ENCODE measurements around the gene RXRG. TPM values are rescaled to one million over a fixed set of nuclear protein-coding genes. Genes with fewer than 3 reads are reported as not detected.

Gene RXRG
- total RNA-seq, 1 experiment from 2014 or later = not detected

DNA sequence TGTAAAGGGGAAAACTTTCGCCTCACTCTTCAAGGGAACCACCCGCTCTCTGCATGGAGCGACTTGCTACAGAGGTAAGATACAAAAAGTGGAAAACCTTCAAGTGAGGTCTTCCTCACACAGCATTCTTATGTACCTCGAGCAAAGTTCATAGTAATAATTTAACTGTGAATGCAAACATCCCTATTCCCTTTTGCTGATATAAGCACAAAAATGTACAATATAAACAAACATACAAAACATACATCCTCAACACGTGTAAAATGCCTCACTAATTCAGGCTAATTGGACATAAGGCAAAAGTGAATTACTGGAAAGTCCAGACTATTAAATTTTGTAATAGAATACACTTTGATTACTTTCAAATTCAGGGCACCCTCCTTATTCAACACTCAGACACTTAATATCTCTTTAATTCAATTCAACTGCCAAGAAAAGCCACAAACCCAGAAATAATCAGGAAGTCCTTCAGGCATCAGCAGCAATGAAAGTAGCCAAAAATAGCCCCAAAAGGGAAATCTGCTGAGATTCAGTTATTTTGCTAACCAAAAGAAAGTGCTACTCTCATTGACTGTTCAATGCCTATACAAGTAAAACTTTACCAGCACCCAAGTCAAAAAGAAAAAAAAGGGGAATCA, 73.2 kb downstream of the RXRG start:
- CTCF ChIA-PET = no interaction called here
- H3K9me3 ChIP-seq (ENCODE audit: control insufficient read depth in 1 of 2, insufficient read depth in 1 of 2, low read depth in 1 of 2, low read length in 2 of 2) = no peaks in the 10 kb centered on the region
- no TSS peak for BruUV-seq (replicated peaks)
- no peak for ATAC-seq
- H3K4me2 ChIP-seq (ENCODE audit: low read length) = no peak overlapping the region
- H3K79me2 ChIP-seq (ENCODE audit: insufficient read depth, low read length) = no peaks in the 10 kb centered on the region
- H2AFZ ChIP-seq (ENCODE audit: low read depth, low read length, poor library complexity, severe bottlenecking) = no peak overlapping the region
- H3K36me3 ChIP-seq (ENCODE audit: control insufficient read depth in 1 of 2, insufficient read depth in 2 of 2, low read length in 2 of 2) = no peaks in the 10 kb centered on the region
- H3K9me2 ChIP-seq (ENCODE audit: insufficient read depth) = no peaks in the 10 kb centered on the region
- H3K4me3 ChIP-seq (replicated peaks in 1 of 2; ENCODE audit: low read depth in 1 of 2, low read length in 2 of 2) = no peak overlapping the region
- RAD21 ChIA-PET (ENCODE audit: low non-redundant PET in 1 of 2, low total read pairs in 2 of 2, uncharacterized antibody in 2 of 2, unreplicated experiment in 2 of 2) = no interaction called here
- H3K4me1 ChIP-seq (ENCODE audit: control insufficient read depth in 1 of 2, insufficient read depth in 2 of 2, low read length in 2 of 2) = peaks cover 0 to 10% of the 10 kb centered on the region in 2 experiments; a peak in 3 of 4 replicates
- DNase-seq (ENCODE audit: low read depth, low spot score) = no peak
- intact Hi-C loops (cut with micrococcal nuclease) = no loop called here
- no peak overlapping the region for H3K27ac ChIP-seq (ENCODE audit: low read depth, low read length)
- no peaks in the 10 kb centered on the region for H4K20me1 ChIP-seq (ENCODE audit: insufficient read depth)
- POLR2A ChIA-PET = no interaction called here
- H3K9ac ChIP-seq (ENCODE audit: low read length) = no peak overlapping the region
- no peaks in the 10 kb centered on the region for H3K27me3 ChIP-seq (ENCODE audit: insufficient read depth, low read length)
- no peak for TF ChIP-seq SP1 (IDR thresholded peaks at IDR 0.05; ENCODE audit: low read depth)
- no peak for TF ChIP-seq SIN3A (IDR thresholded peaks at IDR 0.05; ENCODE audit: low read depth)
- TF ChIP-seq, protein P1, sequence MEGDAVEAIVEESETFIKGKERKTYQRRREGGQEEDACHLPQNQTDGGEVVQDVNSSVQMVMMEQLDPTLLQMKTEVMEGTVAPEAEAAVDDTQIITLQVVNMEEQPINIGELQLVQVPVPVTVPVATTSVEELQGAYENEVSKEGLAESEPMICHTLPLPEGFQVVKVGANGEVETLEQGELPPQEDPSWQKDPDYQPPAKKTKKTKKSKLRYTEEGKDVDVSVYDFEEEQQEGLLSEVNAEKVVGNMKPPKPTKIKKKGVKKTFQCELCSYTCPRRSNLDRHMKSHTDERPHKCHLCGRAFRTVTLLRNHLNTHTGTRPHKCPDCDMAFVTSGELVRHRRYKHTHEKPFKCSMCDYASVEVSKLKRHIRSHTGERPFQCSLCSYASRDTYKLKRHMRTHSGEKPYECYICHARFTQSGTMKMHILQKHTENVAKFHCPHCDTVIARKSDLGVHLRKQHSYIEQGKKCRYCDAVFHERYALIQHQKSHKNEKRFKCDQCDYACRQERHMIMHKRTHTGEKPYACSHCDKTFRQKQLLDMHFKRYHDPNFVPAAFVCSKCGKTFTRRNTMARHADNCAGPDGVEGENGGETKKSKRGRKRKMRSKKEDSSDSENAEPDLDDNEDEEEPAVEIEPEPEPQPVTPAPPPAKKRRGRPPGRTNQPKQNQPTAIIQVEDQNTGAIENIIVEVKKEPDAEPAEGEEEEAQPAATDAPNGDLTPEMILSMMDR (IDR thresholded peaks at IDR 0.05 in 2 of 3, conservative IDR thresholded peaks at IDR 0.05 in 1 of 3; ENCODE audit: borderline replicate concordance in 1 of 3, insufficient read depth in 1 of 3, low read depth in 2 of 3, low read length in 2 of 3) = no peak
- TF ChIP-seq, protein P2, sequence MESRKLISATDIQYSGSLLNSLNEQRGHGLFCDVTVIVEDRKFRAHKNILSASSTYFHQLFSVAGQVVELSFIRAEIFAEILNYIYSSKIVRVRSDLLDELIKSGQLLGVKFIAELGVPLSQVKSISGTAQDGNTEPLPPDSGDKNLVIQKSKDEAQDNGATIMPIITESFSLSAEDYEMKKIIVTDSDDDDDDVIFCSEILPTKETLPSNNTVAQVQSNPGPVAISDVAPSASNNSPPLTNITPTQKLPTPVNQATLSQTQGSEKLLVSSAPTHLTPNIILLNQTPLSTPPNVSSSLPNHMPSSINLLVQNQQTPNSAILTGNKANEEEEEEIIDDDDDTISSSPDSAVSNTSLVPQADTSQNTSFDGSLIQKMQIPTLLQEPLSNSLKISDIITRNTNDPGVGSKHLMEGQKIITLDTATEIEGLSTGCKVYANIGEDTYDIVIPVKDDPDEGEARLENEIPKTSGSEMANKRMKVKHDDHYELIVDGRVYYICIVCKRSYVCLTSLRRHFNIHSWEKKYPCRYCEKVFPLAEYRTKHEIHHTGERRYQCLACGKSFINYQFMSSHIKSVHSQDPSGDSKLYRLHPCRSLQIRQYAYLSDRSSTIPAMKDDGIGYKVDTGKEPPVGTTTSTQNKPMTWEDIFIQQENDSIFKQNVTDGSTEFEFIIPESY (IDR thresholded peaks at IDR 0.05; ENCODE audit: extremely low read depth, insufficient replicate concordance, low read length) = no peak
- TF ChIP-seq, protein P3, sequence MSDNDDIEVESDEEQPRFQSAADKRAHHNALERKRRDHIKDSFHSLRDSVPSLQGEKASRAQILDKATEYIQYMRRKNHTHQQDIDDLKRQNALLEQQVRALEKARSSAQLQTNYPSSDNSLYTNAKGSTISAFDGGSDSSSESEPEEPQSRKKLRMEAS (IDR thresholded peaks at IDR 0.05) = no peak
- no peak for TF ChIP-seq YY1 (IDR thresholded peaks at IDR 0.05; ENCODE audit: extremely low read depth, insufficient replicate concordance, low read depth, low read length)
- TF ChIP-seq CBX3 (IDR thresholded peaks at IDR 0.05; ENCODE audit: low read depth) = no peak
- no peak for TF ChIP-seq ZFX (IDR thresholded peaks at IDR 0.05)
- TF ChIP-seq, protein P4, sequence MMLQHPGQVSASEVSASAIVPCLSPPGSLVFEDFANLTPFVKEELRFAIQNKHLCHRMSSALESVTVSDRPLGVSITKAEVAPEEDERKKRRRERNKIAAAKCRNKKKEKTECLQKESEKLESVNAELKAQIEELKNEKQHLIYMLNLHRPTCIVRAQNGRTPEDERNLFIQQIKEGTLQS (IDR thresholded peaks at IDR 0.05) = no peak
- TF ChIP-seq TCF7L2 (IDR thresholded peaks at IDR 0.05; ENCODE audit: borderline replicate concordance, extremely low read depth, insufficient read depth, insufficient read length) = no peak
- TF ChIP-seq FOSL1 (IDR thresholded peaks at IDR 0.05; ENCODE audit: low read depth) = no peak
- TF ChIP-seq ELF1 (IDR thresholded peaks at IDR 0.05; ENCODE audit: borderline replicate concordance, low read depth) = no peak
- TF ChIP-seq EZH2 (IDR thresholded peaks at IDR 0.05) = no peak
- TF ChIP-seq EZH2phosphoT487 (IDR thresholded peaks at IDR 0.05; ENCODE audit: borderline replicate concordance) = no peak
- TF ChIP-seq POLR2A (IDR thresholded peaks at IDR 0.05; ENCODE audit: borderline replicate concordance, extremely low read depth, insufficient read depth, insufficient read length) = no peak

Data from HCT116 (cell line).